ENCODE measurements around the gene MEI1. TPM values are rescaled to one million over a fixed set of nuclear protein-coding genes. Genes with fewer than 3 reads are reported as not detected.

The MEI1 gene
- total and polyA plus RNA-seq, 2 donors (not counting 1 experiment from before 2014, with no cell fraction given): 50.1 to 64.8 TPM

- no peak overlapping the region for H3K9ac ChIP-seq (ENCODE audit: low read length)
- H4K20me1 ChIP-seq (ENCODE audit: control insufficient read depth, insufficient read depth, low read length, poor library complexity, severe bottlenecking): peaks cover 6% of the 10 kb centered on the region
- H3K9me3 ChIP-seq (ENCODE audit: control extremely low read depth in 1 of 3, control insufficient read depth in 2 of 3, insufficient read depth in 1 of 3, low read length in 2 of 3): no peaks in the 10 kb centered on the region
- H3K4me3 Mint-ChIP-seq: no peak overlapping the region
- no peaks in the 10 kb centered on the region for H3K4me1 ChIP-seq (ENCODE audit: control insufficient read depth in 2 of 2, insufficient read depth in 2 of 2, low read length in 2 of 2)
- H2AFZ ChIP-seq (ENCODE audit: insufficient read depth, low read depth, low read length, poor library complexity, severe bottlenecking): no peak overlapping the region
- ChIA-PET CTCF (interaction anchor here (1.3 to 1.8 kb wide), 3 partner anchors 7 to 268 kb away, joined by 3 to 5 read pairs (median 3); no protein-coding TSS in a partner anchor), POLR2A (no interaction called here)
- H3K4me3 ChIP-seq (ENCODE audit: control extremely low read depth in 1 of 5, extremely low read depth in 1 of 5, insufficient read depth in 1 of 5, low read depth in 2 of 5, low read length in 4 of 5): no peak overlapping the region
- peaks cover 33% of the 10 kb centered on the region for H3K79me2 ChIP-seq (ENCODE audit: control insufficient read depth, insufficient read depth, low read length)
- TF ChIP-seq EZH2 (IDR thresholded peaks at IDR 0.05; ENCODE audit: borderline replicate concordance, insufficient read depth, low read depth, low read length, poor library complexity, severe bottlenecking): no peak
- TF ChIP-seq, protein P1, sequence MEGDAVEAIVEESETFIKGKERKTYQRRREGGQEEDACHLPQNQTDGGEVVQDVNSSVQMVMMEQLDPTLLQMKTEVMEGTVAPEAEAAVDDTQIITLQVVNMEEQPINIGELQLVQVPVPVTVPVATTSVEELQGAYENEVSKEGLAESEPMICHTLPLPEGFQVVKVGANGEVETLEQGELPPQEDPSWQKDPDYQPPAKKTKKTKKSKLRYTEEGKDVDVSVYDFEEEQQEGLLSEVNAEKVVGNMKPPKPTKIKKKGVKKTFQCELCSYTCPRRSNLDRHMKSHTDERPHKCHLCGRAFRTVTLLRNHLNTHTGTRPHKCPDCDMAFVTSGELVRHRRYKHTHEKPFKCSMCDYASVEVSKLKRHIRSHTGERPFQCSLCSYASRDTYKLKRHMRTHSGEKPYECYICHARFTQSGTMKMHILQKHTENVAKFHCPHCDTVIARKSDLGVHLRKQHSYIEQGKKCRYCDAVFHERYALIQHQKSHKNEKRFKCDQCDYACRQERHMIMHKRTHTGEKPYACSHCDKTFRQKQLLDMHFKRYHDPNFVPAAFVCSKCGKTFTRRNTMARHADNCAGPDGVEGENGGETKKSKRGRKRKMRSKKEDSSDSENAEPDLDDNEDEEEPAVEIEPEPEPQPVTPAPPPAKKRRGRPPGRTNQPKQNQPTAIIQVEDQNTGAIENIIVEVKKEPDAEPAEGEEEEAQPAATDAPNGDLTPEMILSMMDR (IDR thresholded peaks at IDR 0.05): peak; percentile 24
- WGBS (ENCODE audit: insufficient coverage): 92% methylated on average over 1 of the region's 6 CpGs
- H3K36me3 ChIP-seq (replicated peaks in 1 of 2; ENCODE audit: control extremely low read depth in 1 of 2, control insufficient read depth in 1 of 2, extremely low read depth in 1 of 2, insufficient read depth in 2 of 2, low read length in 1 of 2): peaks cover 4 to 43% of the 10 kb centered on the region in 2 experiments
- H3K27ac Mint-ChIP-seq: no peak overlapping the region
- no peaks in the 10 kb centered on the region for H3K9me3 Mint-ChIP-seq (ENCODE audit: insufficient read depth)
- DNase-seq (no peak), ATAC-seq (ENCODE audit: low read depth) (peak; percentile 24)
- no peaks in the 10 kb centered on the region for H3K27me3 ChIP-seq (replicated peaks in 1 of 4; ENCODE audit: control extremely low read depth in 1 of 4, control insufficient read depth in 3 of 4, insufficient read depth in 4 of 4, low read length in 3 of 4)
- H3K27me3 Mint-ChIP-seq: no peaks in the 10 kb centered on the region
- peaks cover 3% of the 10 kb centered on the region for H3K4me1 Mint-ChIP-seq
- intact Hi-C loops (cut with micrococcal nuclease): no loop called here
- H3K27ac ChIP-seq (ENCODE audit: low read length in 2 of 2): peak overlapping the region in 1 of 2 donors; percentile 23
- H3K4me2 ChIP-seq (replicated peaks; ENCODE audit: low read depth, low read length, poor library complexity, severe bottlenecking): no peak overlapping the region
These were observed 26.4 kb upstream of the MEI1 start for GRCh38 chr22:41672780-41673509.

DNA sequence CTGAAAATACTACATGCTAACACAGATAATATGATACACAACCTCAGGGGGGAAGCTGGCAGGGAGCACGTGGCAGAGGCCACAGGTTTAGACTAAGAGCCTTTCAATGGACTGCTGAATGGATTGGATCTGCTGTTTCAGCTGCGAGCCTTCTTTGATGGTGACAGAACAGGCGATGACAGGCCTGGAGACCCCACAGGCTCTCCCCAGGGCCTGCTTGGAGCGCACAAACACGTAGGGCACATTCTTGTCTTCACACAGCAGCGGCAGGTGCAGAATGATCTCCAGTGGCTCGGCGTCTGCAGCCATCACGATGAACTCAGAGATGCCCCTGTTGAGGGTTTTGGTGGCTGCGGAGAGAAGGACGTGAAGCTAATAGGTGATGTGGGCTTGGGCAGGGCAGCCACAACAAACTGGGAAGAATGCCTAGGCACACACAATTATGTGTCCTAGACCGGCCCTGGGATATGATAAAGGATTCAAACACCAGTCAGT, 24.4 kb upstream of the MEI1 start:
- Histone ChIP-seq H3K27me3 (replicated peaks in 1 of 4; ENCODE audit: control extremely low read depth in 1 of 4, control insufficient read depth in 3 of 4, insufficient read depth in 4 of 4, low read length in 3 of 4) (no peaks in the 10 kb centered on the region), H3K4me1 (ENCODE audit: control insufficient read depth in 2 of 2, insufficient read depth in 2 of 2, low read length in 2 of 2) (no peaks in the 10 kb centered on the region), H3K4me2 (replicated peaks; ENCODE audit: low read depth, low read length, poor library complexity, severe bottlenecking) (no peak overlapping the region), H3K79me2 (ENCODE audit: control insufficient read depth, insufficient read depth, low read length) (peaks cover 48% of the 10 kb centered on the region), H3K9me3 (ENCODE audit: control extremely low read depth in 1 of 3, control insufficient read depth in 2 of 3, insufficient read depth in 1 of 3, low read length in 2 of 3) (no peaks in the 10 kb centered on the region), H3K4me3 (ENCODE audit: control extremely low read depth in 1 of 5, extremely low read depth in 1 of 5, insufficient read depth in 1 of 5, low read depth in 2 of 5, low read length in 4 of 5) (no peak overlapping the region), H4K20me1 (ENCODE audit: control insufficient read depth, insufficient read depth, low read length, poor library complexity, severe bottlenecking) (peaks cover 22% of the 10 kb centered on the region), H2AFZ (ENCODE audit: insufficient read depth, low read depth, low read length, poor library complexity, severe bottlenecking) (no peak overlapping the region), H3K36me3 (replicated peaks in 1 of 2; ENCODE audit: control extremely low read depth in 1 of 2, control insufficient read depth in 1 of 2, extremely low read depth in 1 of 2, insufficient read depth in 2 of 2, low read length in 1 of 2) (peaks cover 6 to 54% of the 10 kb centered on the region in 2 experiments), H3K27ac (ENCODE audit: low read length in 2 of 2) (no peak overlapping the region), H3K9ac (ENCODE audit: low read length) (no peak overlapping the region)
- no peak for TF ChIP-seq EZH2 (IDR thresholded peaks at IDR 0.05; ENCODE audit: borderline replicate concordance, insufficient read depth, low read depth, low read length, poor library complexity, severe bottlenecking)
- TF ChIP-seq, protein P1 (IDR thresholded peaks at IDR 0.05): no peak
- POLR2A ChIA-PET: interaction anchor here (0.6 to 0.7 kb wide), 3 partner anchors 31 to 783 kb away, joined by 3 to 5 read pairs (median 3); no protein-coding TSS in a partner anchor
- WGBS (ENCODE audit: insufficient coverage): 92% methylated on average over 8 of the region's 12 CpGs
- intact Hi-C loops (cut with micrococcal nuclease): no loop called here
- H3K4me1 Mint-ChIP-seq: peaks cover 3% of the 10 kb centered on the region
- CTCF ChIA-PET: interaction anchor here (1.4 kb wide), 1 partner anchor 8 kb away, joined by 4 read pairs; no protein-coding TSS in a partner anchor
- H3K27ac Mint-ChIP-seq: no peak overlapping the region
- DNase-seq (no peak), ATAC-seq (ENCODE audit: low read depth) (no peak)
- H3K4me3 Mint-ChIP-seq: no peak overlapping the region
- no peaks in the 10 kb centered on the region for H3K9me3 Mint-ChIP-seq (ENCODE audit: insufficient read depth)
- no peaks in the 10 kb centered on the region for H3K27me3 Mint-ChIP-seq

Data from B cell (primary cell).